GM19467 (cell line): ENCODE measurements around the gene BAG2.

Experiments
- ATAC-seq: cut with Tn5 transposase; IDR thresholded peaks from one replicate; pipeline ENCODE4 v1.9.1; 2021; ENCODE audit warnings: mild to moderate bottlenecking, moderate library complexity; ENCODE audit not compliant: unreplicated experiment

Gene BAG2

GRCh38 chr6:57173886-57174510 is 1.9 kb downstream of the BAG2 start:
- no peak for ATAC-seq

GRCh38 chr6:57174511-57174907 is 2.4 kb downstream of the BAG2 start:
- no peak for ATAC-seq

DNA sequence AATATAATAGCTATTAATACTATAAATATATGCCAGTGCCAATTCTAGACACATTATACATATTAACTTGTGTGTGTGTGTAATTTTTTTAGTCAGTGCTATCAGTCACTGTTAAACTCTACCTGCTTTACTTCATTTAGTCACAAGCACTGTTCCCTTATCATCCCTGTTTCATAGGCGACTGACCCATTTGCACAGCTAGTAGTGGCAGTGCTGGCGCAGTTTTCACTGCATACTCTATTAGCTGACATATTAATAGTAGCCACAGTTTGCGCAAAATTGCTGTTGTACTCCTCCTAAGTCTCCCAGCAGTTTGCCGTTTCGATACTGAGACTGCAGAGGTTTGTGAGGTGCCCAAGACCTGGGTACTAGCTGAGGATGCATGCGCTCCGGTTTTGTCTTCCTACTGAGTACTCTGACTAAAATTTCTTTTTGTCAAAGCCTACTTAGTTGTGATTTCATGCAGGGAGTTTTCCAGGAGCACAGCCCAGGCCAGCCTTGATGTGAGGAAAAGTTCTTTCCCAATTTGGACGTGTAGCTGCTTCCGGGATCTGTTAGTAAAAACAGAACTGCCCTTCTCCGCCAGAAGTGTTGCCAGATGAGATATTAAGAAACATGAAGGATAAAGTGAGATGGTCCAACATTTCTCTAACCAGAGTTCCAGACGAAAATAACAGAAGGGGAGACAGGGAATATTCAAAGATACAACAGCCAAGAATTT is 5.6 kb downstream of the BAG2 start:
- no peak for ATAC-seq

GRCh38 chr6:57180596-57180995 is 8.5 kb downstream of the BAG2 start:
- no peak for ATAC-seq

- ATAC-seq: no peak
Measured at GRCh38 chr6:57182017-57182432, 9.9 kb downstream of the BAG2 start.

- ATAC-seq: no peak
Measured at GRCh38 chr6:57183336-57183735, 11.2 kb downstream of the BAG2 start.

DNA sequence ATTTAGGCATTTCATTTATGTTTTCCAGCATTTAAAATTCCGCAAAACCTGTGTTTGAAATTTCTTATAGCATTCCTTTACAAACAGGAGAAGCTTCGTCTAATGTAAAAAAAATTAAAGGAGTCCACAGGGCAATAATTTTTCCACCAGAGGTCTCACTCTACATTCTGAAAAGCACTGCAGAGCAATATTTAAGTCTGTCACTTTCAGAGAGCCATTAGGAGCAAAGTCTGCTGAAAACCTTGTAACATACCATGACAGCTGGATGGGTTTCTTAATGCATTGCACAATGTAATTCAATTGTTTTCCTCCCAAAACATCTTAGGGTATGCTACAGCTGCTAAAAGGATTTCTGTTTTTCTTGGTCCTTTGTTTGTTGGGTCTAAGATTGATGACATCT is 18.0 kb downstream of the BAG2 start:
- ATAC-seq: no peak

DNA sequence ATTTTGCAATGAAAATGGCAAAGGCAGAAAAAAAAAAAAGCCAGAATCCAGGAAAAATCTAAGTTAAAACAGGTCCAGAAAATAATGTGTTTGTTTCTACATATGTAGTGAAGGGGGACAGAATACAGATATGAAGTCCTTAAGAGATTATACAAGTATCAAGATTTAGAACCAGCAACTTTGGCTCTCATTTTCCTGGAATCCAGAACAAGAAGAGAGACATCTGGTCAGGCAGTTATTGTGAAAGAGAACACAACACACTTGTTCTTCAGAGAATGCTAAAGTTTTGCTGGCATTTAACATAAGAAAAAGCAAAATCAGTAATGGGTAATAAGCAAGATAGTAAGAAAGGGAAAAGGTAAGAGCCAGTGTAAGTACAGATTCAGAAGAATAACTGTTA is 21.1 kb downstream of the BAG2 start:
- ATAC-seq: no peak

- no peak for ATAC-seq
Measured at GRCh38 chr6:57195457-57195856, 23.3 kb downstream of the BAG2 start.

DNA sequence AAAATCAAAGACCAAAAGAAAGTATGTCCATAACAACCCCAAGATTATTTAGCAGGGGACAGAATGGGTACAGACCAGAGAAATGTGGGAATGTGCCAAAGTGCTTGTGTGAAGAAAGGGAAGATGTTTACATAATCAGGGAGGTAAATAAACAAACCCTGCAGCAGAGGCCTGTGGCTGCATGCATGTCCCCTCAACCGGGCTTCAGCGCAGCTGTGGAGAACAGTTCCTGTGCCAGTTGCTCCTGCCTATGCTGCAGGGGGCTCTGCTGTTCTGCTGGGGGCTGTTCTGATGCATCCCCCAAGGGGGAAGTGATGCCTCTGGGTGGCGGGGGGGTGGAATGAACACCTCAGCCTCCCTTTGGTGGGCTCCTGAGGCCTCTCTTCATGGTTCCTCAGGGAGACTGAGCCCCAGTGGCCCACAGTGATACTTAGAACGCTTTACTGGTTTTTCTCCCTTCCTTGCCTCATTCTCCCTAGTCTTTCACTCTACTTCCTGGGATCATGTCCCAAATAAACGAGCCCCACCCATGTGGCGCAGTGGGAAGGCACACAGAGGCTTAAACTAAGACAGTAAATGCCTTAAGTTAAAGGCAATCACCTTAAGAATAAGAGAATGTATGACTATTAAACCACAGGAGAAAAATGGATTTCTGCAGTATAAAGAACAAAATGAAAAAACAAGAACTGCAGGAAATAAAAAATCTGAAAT is 27.0 kb downstream of the BAG2 start:
- ATAC-seq: no peak

GRCh38 chr6:57201718-57202117 is 29.6 kb downstream of the BAG2 start:
- no peak for ATAC-seq

DNA sequence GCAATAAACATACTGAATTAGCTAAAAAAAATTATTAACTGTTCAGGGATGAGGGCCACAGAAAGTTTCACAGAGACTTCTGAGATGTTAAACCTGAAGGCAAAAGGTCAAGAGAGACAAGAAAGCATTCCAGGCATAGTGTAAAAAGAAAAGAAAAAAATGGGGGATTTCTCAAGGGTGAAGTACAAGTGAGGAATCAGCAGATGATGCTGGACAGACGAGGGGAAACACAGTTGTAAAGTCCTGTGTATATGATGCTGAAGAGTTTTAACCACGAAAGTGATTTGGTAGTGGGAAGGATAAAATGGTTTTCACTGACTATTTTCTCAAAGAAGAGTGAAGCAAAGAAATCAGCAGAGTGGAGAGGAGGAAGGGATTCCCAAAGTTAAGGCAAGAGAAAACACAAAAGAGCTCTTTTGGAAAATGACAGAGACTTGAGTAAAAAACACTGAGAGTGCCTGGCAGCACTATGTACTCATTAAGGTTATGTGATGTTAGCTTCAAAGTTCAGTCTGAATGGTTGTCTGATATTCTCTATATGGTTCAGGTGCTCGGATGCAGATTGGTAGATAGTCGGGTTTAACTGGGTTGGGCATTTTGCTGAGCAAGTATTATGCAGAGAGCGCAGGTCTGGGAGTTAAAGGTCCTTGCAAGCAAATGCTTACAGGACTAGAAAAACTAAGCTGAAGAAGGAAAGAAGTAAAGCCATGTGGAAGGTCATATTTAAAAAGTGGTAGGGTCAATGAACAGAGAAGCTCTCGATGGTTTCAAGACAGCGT is 33.6 kb downstream of the BAG2 start:
- no peak for ATAC-seq

GRCh38 chr6:57207141-57207540 is 35.0 kb downstream of the BAG2 start:
- ATAC-seq: no peak

DNA sequence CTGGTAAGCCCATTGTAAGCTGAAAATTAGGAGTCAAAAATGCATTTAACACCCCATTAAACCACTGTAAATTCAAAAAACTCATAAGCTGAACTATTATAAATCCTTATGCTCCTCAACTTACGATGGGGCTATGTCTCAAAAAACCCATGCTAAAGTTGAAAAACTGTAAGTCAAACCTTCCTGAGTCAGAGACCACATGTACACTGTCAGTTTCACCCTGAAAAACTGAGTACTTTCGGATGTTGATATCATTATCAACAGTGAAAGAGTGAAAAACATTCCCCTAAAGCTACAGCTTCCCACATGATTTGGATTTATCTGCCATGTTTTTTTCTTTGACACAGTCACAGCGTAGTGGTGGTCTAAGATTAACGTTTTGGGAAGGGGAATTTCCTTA is 35.7 kb downstream of the BAG2 start:
- no peak for ATAC-seq

- ATAC-seq: no peak
Measured at GRCh38 chr6:57209030-57209429, 36.9 kb downstream of the BAG2 start.

- ATAC-seq: no peak
Measured at GRCh38 chr6:57210060-57210459, 37.9 kb downstream of the BAG2 start.

DNA sequence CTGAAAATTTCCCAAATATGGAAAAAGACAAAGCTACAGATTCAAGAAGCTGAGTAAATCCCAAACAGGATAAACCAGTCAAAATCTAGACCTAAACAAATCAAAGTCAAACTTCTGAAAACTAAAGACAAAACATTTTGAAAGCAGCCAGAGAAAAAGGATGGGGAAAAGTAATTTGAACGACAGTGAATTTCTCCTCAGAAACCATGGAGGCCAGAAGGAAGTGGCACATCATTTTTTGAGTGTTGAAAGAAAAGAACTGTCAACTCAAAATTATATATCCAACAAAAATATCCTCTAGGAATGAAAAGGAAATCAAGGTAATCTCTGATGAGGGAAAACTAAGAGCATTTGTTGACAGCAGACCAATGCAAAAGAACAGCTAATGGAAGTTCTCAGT is 43.1 kb downstream of the BAG2 start:
- ATAC-seq: no peak

DNA sequence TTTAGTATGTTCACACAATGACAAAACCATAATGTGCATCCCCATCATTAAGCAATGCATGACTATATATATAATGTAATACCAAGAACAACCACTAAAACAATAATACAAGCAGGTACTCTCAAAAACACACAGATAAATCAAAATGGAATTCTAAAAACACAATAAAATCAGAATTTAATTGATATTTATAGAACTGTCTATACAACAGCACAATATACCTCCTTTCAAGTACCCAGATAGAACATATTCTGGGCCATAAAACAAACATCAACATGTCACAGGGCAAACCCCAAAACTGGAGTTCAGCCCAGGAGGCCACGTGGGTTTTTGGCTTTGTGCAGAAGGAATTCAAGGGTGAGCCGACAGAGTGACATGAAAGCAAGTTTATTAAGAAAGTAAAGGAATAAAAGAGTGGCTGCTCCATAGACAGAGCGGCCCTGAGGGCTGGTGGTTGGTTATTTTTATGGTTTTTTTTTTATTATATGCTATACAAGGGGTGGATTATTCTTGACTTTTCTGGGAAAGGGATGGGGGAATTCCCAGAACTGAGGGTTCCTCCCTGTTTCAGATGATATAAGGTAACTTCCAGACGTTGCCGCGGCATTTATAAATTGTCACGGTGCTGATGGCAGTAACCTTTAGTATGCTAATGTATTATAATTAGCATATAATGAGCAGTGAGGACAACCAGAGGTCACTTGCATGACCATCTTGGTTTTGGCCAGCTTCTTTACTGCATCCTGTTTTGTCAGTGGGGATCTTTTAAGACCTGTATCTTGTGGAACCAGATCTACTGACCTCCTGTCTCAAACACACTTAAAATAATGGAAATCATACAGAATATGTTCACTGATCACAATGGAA is 44.3 kb downstream of the BAG2 start:
- no peak for ATAC-seq

DNA sequence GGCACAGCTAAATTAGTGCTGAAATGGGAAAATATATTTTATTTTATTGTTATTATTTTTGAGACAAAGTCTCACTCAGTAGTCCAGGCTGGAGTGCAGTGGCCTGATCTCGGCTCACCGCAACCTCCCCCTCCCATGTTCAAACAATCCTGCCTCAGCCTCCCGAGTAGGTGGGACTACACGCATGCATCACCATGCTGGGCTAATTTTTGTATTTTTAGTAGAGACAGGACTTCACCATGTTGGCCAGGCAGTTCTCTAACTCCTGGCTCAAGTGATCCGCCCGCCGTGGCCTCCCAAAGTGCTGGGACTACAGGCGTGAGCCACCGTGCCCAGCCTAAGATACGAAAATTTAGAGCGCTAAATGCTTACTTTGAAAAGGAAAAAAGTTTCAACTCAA is 45.1 kb downstream of the BAG2 start:
- no peak for ATAC-seq

- no peak for ATAC-seq
Measured at GRCh38 chr6:57220083-57220703, 48.1 kb downstream of the BAG2 start.
